ENCODE data around the gene PSMG2.

- TF ChIP-seq POLR2A (IDR thresholded peaks at IDR 0.05) = no peak
- TF ChIP-seq CTCF (IDR thresholded peaks at IDR 0.05) = peak; percentile 70 to 87 (median 82)
Observed at GRCh38 chr18:12726774-12727550, 24.1 kb downstream of the PSMG2 start.
